GM21619 (cell line): Measurements from ENCODE around the gene C2orf81.
"Not testable (repeated sequence)": the region's sequence is repeated elsewhere in the genome, so short reads cannot be mapped to it uniquely, and the experiment has no call there.

Experiments
- ATAC-seq: cut with Tn5 transposase; IDR thresholded peaks from one replicate; pipeline ENCODE4 v1.9.1; 2021; ENCODE audit not compliant: unreplicated experiment

Gene C2orf81

GRCh38 chr2:74421221-74421870 lies at the start of gene C2orf81, which contains the start of gene WDR54:
C2orf81 (minus strand) TSS chr2:74421619; CDS start chr2:74421560, 59 bp downstream.
WDR54 (plus strand) TSS chr2:74421730; CDS start chr2:74422154, 424 bp downstream.
- peak; percentile 85 for ATAC-seq

GRCh38 chr2:74470742-74471141 lies 49.3 kb upstream of the C2orf81 start:
- not testable (repeated sequence) for ATAC-seq

GRCh38 chr2:74464406-74464805 lies 43.0 kb upstream of the C2orf81 start:
- no peak for ATAC-seq

GRCh38 chr2:74462786-74463105 lies 41.3 kb upstream of the C2orf81 start:
- no peak for ATAC-seq

GRCh38 chr2:74462054-74462785 lies 40.8 kb upstream of the C2orf81 start:
- no peak for ATAC-seq

GRCh38 chr2:74461187-74462053 lies 40.0 kb upstream of the C2orf81 start:
- ATAC-seq = no peak

- ATAC-seq = not testable (repeated sequence)
Measured at GRCh38 chr2:74460187-74460586, 38.8 kb upstream of the C2orf81 start.

GRCh38 chr2:74459503-74460118 lies 38.2 kb upstream of the C2orf81 start:
- ATAC-seq = not testable (repeated sequence)

GRCh38 chr2:74458938-74459363 lies 37.5 kb upstream of the C2orf81 start:
- ATAC-seq = no peak

- ATAC-seq = peak; percentile 76
Measured at GRCh38 chr2:74458132-74458937, 36.9 kb upstream of the C2orf81 start, which contains the start of gene WBP1. WBP1 (plus strand) TSS chr2:74458438; CDS start chr2:74458603, 165 bp downstream.

- ATAC-seq = peak; percentile 30
Measured at GRCh38 chr2:74457549-74458131, 36.2 kb upstream of the C2orf81 start.

GRCh38 chr2:74457129-74457548 lies 35.7 kb upstream of the C2orf81 start:
- no peak for ATAC-seq

GRCh38 chr2:74454654-74455511 lies 33.5 kb upstream of the C2orf81 start, which contains the start of gene INO80B:
INO80B (plus strand) TSS chr2:74455087; CDS start chr2:74455117, 30 bp downstream.
- ATAC-seq = peak; percentile 42

- ATAC-seq = no peak
Measured at GRCh38 chr2:74450570-74451190, 29.3 kb upstream of the C2orf81 start.

GRCh38 chr2:74448771-74449170 lies 27.4 kb upstream of the C2orf81 start:
- ATAC-seq = no peak

GRCh38 chr2:74447230-74447999 lies 26.0 kb upstream of the C2orf81 start:
- no peak for ATAC-seq
